Endothelial cell of umbilical vein (primary cell): ENCODE data around the gene HAPLN1. TPM values are rescaled to one million over a fixed set of nuclear protein-coding genes. Genes with fewer than 3 reads are reported as not detected.

Source experiments
- BruUV-seq: library from RNA; stranded (reverse); fragments of 400-500 nt; replicated peaks from 2 replicates; lab custom pipeline; 2021; lab: Mats Ljungman, UMichigan
- CTCF ChIA-PET: fragments of 300-600, 350-600 bp; sonication (Branson Sonifier 250); formaldehyde crosslinking; loops from one replicate; lab custom pipeline; 2021; ENCODE audit warnings: antibody characterized with exemption, inconsistent platforms; lab: Charles Lee
- POLR2A ChIA-PET: fragments of 300-600, 350-600 bp; sonication (Branson Sonifier 250); formaldehyde crosslinking; loops from one replicate; lab custom pipeline; 2021; ENCODE audit warnings: antibody characterized with exemption, inconsistent platforms; lab: Charles Lee
- DNase-seq: peaks from one replicate; pipeline ENCODE4 v3.0.0-alpha.2; 2011; ENCODE audit warnings: low read depth, low spot score
- FAIRE-seq: peaks from 2 replicates; lab custom pipeline; 2011; peaks lifted over from hg19 to GRCh38; lab: Jason Lieb, UNC
- H2AFZ ChIP-seq: 2 replicates; pipeline ENCODE4 v1.6.0; 2012; ENCODE audit warnings: low read depth, low read length, control low read depth, inconsistent platforms
- H3K27ac ChIP-seq: 2 replicates; pipeline ENCODE4 v1.5.1; 2011; ENCODE audit warnings: low read depth, mild to moderate bottlenecking, control low read depth, low read length, moderate library complexity; ENCODE audit not compliant: insufficient read depth
- H3K27me3 ChIP-seq, 2 experiments: 2 replicates each; pipeline versions ENCODE4 v1.6.0 to v1.6.1; 2011; ENCODE audit warnings: low read length in 2 of 2, mixed read lengths in 1 of 2; ENCODE audit not compliant: control insufficient read depth in 2 of 2, insufficient read depth in 2 of 2
- H3K36me3 ChIP-seq, 2 experiments: 2 replicates in 1 of 2; 3 replicates in 1 of 2; pipeline ENCODE4 v1.5.1; 2011; ENCODE audit warnings: low read length in 2 of 2, mild to moderate bottlenecking in 1 of 2, moderate library complexity in 1 of 2; ENCODE audit not compliant: control insufficient read depth in 2 of 2, insufficient read depth in 2 of 2; ENCODE audit errors: extremely low read depth in 1 of 2
- H3K4me1 ChIP-seq: 3 replicates; pipeline ENCODE4 v1.5.1; 2011; ENCODE audit warnings: mild to moderate bottlenecking, low read length; ENCODE audit not compliant: control insufficient read depth, insufficient read depth; ENCODE audit errors: extremely low read depth
- H3K4me2 ChIP-seq: 2 replicates; pipeline ENCODE4 v1.6.1; 2011; ENCODE audit warnings: low read length, control low read depth, mixed read lengths; ENCODE audit not compliant: insufficient read depth
- H3K4me3 ChIP-seq, 3 experiments: fragments of 200-600 bp in 1 of 3; sonication (generic), shearing (Covaris generic) in 1 of 3; replicated peaks in 1 of 3; 2 replicates each; pipeline ENCODE4 v1.5.1; 2011 to 2016; ENCODE audit warnings: control low read depth in 3 of 3, low read length in 3 of 3, mild to moderate bottlenecking in 2 of 3, inconsistent platforms in 1 of 3, low read depth in 1 of 3, moderate library complexity in 1 of 3; ENCODE audit not compliant: insufficient read depth in 1 of 3
- H3K79me2 ChIP-seq: 2 replicates; pipeline ENCODE4 v1.6.0; 2012; ENCODE audit warnings: low read length, inconsistent platforms; ENCODE audit not compliant: control insufficient read depth, insufficient read depth
- H3K9ac ChIP-seq: replicated peaks from 2 replicates; pipeline ENCODE3; 2011; ENCODE audit warnings: low read length, control low read depth; ENCODE audit not compliant: insufficient read depth; ENCODE audit errors: extremely low read depth
- H3K9me1 ChIP-seq: replicated peaks from 3 replicates; pipeline ENCODE4 v1.6.0; 2011; ENCODE audit warnings: mild to moderate bottlenecking, low read length; ENCODE audit not compliant: control insufficient read depth, insufficient read depth; ENCODE audit errors: extremely low read depth
- H3K9me3 ChIP-seq: replicated peaks from 2 replicates; pipeline ENCODE4 v1.5.1; 2012; ENCODE audit warnings: low read length, inconsistent platforms; ENCODE audit not compliant: control insufficient read depth, insufficient read depth
- H4K20me1 ChIP-seq: replicated peaks from 2 replicates; pipeline ENCODE3; 2011; ENCODE audit warnings: mild to moderate bottlenecking, low read length; ENCODE audit not compliant: control insufficient read depth, insufficient read depth; ENCODE audit errors: extremely low read depth
- CTCF ChIP-seq, 2 donors: IDR thresholded peaks; 1 replicate in 1 of 2; 2 replicates in 1 of 2; pipeline ENCODE4 v1.5.1; 2011; ENCODE audit warnings: low read length in 2 of 2, mild to moderate bottlenecking in 2 of 2, moderate library complexity in 2 of 2, control low read depth in 1 of 2, inconsistent platforms in 1 of 2, low read depth in 1 of 2; ENCODE audit not compliant: insufficient read depth in 1 of 2; ENCODE audit errors: extremely low read depth in 1 of 2
- EZH2 ChIP-seq: IDR thresholded peaks from 2 replicates; pipeline ENCODE4 v1.6.1; 2012; ENCODE audit warnings: borderline replicate concordance, low read depth, mild to moderate bottlenecking, moderate library complexity, low read length, inconsistent platforms; ENCODE audit not compliant: severe bottlenecking
- FOS ChIP-seq: IDR thresholded peaks from 2 replicates; pipeline ENCODE4 v1.6.1; 2011; ENCODE audit warnings: mild to moderate bottlenecking, low read length, moderate library complexity, borderline replicate concordance; ENCODE audit not compliant: insufficient read depth
- JUN ChIP-seq: IDR thresholded peaks from 2 replicates; pipeline ENCODE4 v1.6.1; 2011; ENCODE audit warnings: borderline replicate concordance, low read depth; ENCODE audit not compliant: insufficient read length, insufficient read depth
- MAX ChIP-seq: IDR thresholded peaks from 2 replicates; pipeline ENCODE4 v1.6.1; 2011; ENCODE audit not compliant: insufficient read depth, insufficient read length
- MYC ChIP-seq: IDR thresholded peaks from one replicate; pipeline ENCODE4 v1.6.1; 2011; ENCODE audit warnings: mild to moderate bottlenecking, low read depth, low read length
- POLR2A ChIP-seq: IDR thresholded peaks from 2 replicates; pipeline ENCODE4 v1.6.1; 2012; ENCODE audit warnings: low read depth, mild to moderate bottlenecking, control low read depth, low read length
- POLR2AphosphoS5 ChIP-seq: IDR thresholded peaks from 2 replicates; pipeline ENCODE4 v1.6.1; 2012; ENCODE audit warnings: low read depth, mild to moderate bottlenecking, control low read depth, low read length, moderate library complexity; ENCODE audit not compliant: insufficient read depth
- dilution Hi-C: fragments of 300-500 bp; cut with MboI; formaldehyde crosslinking; loops from one replicate; pipeline ENCODE4 v1.15.0; 2019; ENCODE audit warnings: low sequenced_read_pairs; ENCODE audit not compliant: extremely low pct_ligation_motif_present
- intact Hi-C: fragments of 100-400 bp; cut with micrococcal nuclease; formaldehyde crosslinking; loops from one replicate; pipeline ENCODE4 v1.10.0; 2022
- polyA plus RNA-seq, 4 experiments: library from polyadenylated mRNA; depleted of rRNA in 3 of 4; stranded (reverse) in 3 of 4; unstranded in 1 of 4; fragments of >200 nt; gene quantifications; 2 replicates each; pipeline versions ENCODE4 v1.2.1 to v1.2.3, GENCODE V29; 2011 to 2012; ENCODE audit warnings: missing spikeins in 1 of 4
- total RNA-seq: library from RNA; stranded (reverse); gene quantifications from 2 replicates; pipeline ENCODE4 v1.2.3, GENCODE V29; 2021

HAPLN1 gene
- total and polyA plus RNA-seq, 2 donors (not counting 3 experiments of a cell fraction or from before 2014, with no cell fraction given) = 0.04 TPM; not detected in 1

GRCh38 chr5:83672646-83673045, 48.0 kb downstream of the HAPLN1 start:
- FAIRE-seq = no peak
- Histone ChIP-seq H4K20me1 (no peaks in the 10 kb centered on the region), H3K9ac (no peak overlapping the region), H3K27me3 (peaks cover 0 to 3% of the 10 kb centered on the region in 2 experiments), H3K4me2 (no peak overlapping the region), H3K36me3 (no peaks in the 10 kb centered on the region), H2AFZ (no peak overlapping the region), H3K9me1 (no peaks in the 10 kb centered on the region), H3K4me3 (no peak overlapping the region), H3K79me2 (no peaks in the 10 kb centered on the region), H3K27ac (no peak overlapping the region), H3K4me1 (no peaks in the 10 kb centered on the region), H3K9me3 (no peaks in the 10 kb centered on the region)
- no peak for TF ChIP-seq POLR2A
- no peak for TF ChIP-seq JUN
- no peak for TF ChIP-seq EZH2
- TF ChIP-seq CTCF (IDR thresholded peaks at IDR 0.05; ENCODE audit: extremely low read depth in 1 of 2, insufficient read depth in 1 of 2, low read depth in 1 of 2, low read length in 2 of 2) = no peak
- no peak for TF ChIP-seq MAX
- TF ChIP-seq MYC = no peak
- TF ChIP-seq POLR2AphosphoS5 = no peak
- TF ChIP-seq FOS = no peak
- ChIA-PET CTCF (interaction anchor here (1.0 kb wide), 1 partner anchor 19 kb away, joined by 3 read pairs; no protein-coding TSS in a partner anchor), POLR2A (no interaction called here)
- no peak for DNase-seq
- dilution Hi-C loops (no loop called here), intact Hi-C loops (no loop called here)
- BruUV-seq = no TSS peak
